ENCODE results near the gene OTULIN. TPM values are rescaled to one million over a fixed set of nuclear protein-coding genes. Genes with fewer than 3 reads are reported as not detected.

OTULIN gene
- total RNA-seq, 2 experiments from 2014 or later, result 28.7 to 45.6 TPM

DNA sequence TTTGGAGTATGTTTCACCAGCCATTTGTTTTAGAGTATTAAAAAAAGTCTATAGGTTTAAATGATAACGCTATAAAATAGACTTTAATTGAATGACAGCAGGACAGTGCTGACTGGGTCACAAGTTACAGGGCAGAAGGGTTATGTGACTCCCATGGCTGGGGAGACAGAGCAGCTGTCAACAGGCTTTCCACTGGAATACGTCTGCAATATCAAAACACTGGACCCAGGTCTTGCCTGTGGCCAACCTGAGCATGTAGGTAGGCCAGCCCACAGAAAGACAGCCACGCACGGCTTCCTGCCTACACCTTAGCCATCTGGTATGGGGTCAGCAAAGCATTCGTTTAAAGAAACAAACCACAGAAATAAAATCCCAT is 80.7 kb downstream of the OTULIN start:
- no TSS peak for BruUV-seq (replicated peaks)
- CTCF ChIA-PET (ENCODE audit: unreplicated experiment), result no interaction called here
- TF ChIP-seq, protein P1, sequence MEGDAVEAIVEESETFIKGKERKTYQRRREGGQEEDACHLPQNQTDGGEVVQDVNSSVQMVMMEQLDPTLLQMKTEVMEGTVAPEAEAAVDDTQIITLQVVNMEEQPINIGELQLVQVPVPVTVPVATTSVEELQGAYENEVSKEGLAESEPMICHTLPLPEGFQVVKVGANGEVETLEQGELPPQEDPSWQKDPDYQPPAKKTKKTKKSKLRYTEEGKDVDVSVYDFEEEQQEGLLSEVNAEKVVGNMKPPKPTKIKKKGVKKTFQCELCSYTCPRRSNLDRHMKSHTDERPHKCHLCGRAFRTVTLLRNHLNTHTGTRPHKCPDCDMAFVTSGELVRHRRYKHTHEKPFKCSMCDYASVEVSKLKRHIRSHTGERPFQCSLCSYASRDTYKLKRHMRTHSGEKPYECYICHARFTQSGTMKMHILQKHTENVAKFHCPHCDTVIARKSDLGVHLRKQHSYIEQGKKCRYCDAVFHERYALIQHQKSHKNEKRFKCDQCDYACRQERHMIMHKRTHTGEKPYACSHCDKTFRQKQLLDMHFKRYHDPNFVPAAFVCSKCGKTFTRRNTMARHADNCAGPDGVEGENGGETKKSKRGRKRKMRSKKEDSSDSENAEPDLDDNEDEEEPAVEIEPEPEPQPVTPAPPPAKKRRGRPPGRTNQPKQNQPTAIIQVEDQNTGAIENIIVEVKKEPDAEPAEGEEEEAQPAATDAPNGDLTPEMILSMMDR (conservative IDR thresholded peaks at IDR 0.05; ENCODE audit: low read length), result no peak
- no peak for TF ChIP-seq EZH2phosphoT487 (IDR thresholded peaks at IDR 0.05; ENCODE audit: borderline replicate concordance, low read depth, low read length)

DNA sequence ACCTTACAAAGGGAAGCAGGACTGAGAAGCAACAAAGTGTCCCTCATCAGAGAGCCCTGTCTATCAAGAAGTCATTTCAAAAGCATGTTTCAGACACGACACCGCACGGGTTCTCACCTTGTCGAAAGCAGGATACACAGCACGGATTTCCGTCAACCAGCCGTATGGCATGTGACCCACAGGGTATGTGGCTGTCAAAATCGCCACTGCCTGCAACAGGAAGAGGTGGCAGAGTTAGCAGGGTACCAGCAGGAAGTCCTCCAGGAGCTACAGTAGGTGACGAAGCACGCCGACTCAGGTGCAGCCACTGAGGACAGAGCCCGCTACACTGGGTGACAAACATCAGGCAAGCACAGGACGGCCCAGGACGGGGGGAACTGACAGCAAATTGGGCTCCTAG is 81.2 kb downstream of the OTULIN start:
- Histone ChIP-seq H3K9me2 (ENCODE audit: insufficient read depth, low read length) (no peaks in the 10 kb centered on the region), H3K4me1 (ENCODE audit: insufficient read depth, low read length, poor library complexity, severe bottlenecking) (peaks cover 38% of the 10 kb centered on the region), H3K4me2 (ENCODE audit: low read length) (peak overlapping the region; percentile 65), H3K27ac (ENCODE audit: low read depth, low read length, poor library complexity, severe bottlenecking) (peak overlapping the region; percentile 86), H3K36me3 (ENCODE audit: insufficient read depth, low read length) (peaks cover 27% of the 10 kb centered on the region), H4K20me1 (ENCODE audit: insufficient read depth, low read length) (no peaks in the 10 kb centered on the region), H2AFZ (ENCODE audit: low read length) (no peak overlapping the region), H3K4me3 (ENCODE audit: low read depth, low read length, poor library complexity, severe bottlenecking) (no peak overlapping the region), H3K79me2 (ENCODE audit: insufficient read depth, low read depth, low read length) (no peaks in the 10 kb centered on the region), H3K9me3 (ENCODE audit: low read length) (no peaks in the 10 kb centered on the region)
- POLR2A ChIA-PET, result interaction anchor here (0.9 to 2.3 kb wide), 3 partner anchors 14 to 22 kb away, joined by 4 to 7 read pairs (median 4); no protein-coding TSS in a partner anchor
- CTCF ChIA-PET (ENCODE audit: unreplicated experiment), result no interaction called here
- intact Hi-C loops (cut with micrococcal nuclease; ENCODE audit: unreplicated experiment), result no loop called here
- TF ChIP-seq EZH2phosphoT487 (IDR thresholded peaks at IDR 0.05; ENCODE audit: borderline replicate concordance, low read depth, low read length), result no peak
- TF ChIP-seq, protein P1 (conservative IDR thresholded peaks at IDR 0.05; ENCODE audit: low read length), result no peak
- DNase-seq (ENCODE audit: low spot score), result peak; percentile 45
- no TSS peak for BruUV-seq (replicated peaks)

More for the DNA sequence above, 80.7 kb downstream of the OTULIN start:
- no peaks in the 10 kb centered on the region for H3K79me2 ChIP-seq (ENCODE audit: insufficient read depth, low read depth, low read length)
- H4K20me1 ChIP-seq (ENCODE audit: insufficient read depth, low read length), result no peaks in the 10 kb centered on the region
- peak overlapping the region; percentile 1; the same call in 1 of the 2 replicates for H2AFZ ChIP-seq (ENCODE audit: low read length)
- POLR2A ChIA-PET, result interaction anchor here (0.6 to 2.3 kb wide), 4 partner anchors 15 to 123 kb away, joined by 4 to 7 read pairs (median 4); no protein-coding TSS in a partner anchor
- peak overlapping the region; percentile 31 for H3K4me3 ChIP-seq (ENCODE audit: low read depth, low read length, poor library complexity, severe bottlenecking)
- peaks cover 29% of the 10 kb centered on the region for H3K36me3 ChIP-seq (ENCODE audit: insufficient read depth, low read length)
- peak; percentile 10 for DNase-seq (ENCODE audit: low spot score)
- intact Hi-C loops (cut with micrococcal nuclease; ENCODE audit: unreplicated experiment), result no loop called here
- peaks cover 38% of the 10 kb centered on the region for H3K4me1 ChIP-seq (ENCODE audit: insufficient read depth, low read length, poor library complexity, severe bottlenecking)
- H3K9me3 ChIP-seq (ENCODE audit: low read length), result no peaks in the 10 kb centered on the region
- H3K9me2 ChIP-seq (ENCODE audit: insufficient read depth, low read length), result no peaks in the 10 kb centered on the region
- H3K27ac ChIP-seq (ENCODE audit: low read depth, low read length, poor library complexity, severe bottlenecking), result peak overlapping the region; percentile 86
- H3K4me2 ChIP-seq (ENCODE audit: low read length), result peak overlapping the region; percentile 65

DNA sequence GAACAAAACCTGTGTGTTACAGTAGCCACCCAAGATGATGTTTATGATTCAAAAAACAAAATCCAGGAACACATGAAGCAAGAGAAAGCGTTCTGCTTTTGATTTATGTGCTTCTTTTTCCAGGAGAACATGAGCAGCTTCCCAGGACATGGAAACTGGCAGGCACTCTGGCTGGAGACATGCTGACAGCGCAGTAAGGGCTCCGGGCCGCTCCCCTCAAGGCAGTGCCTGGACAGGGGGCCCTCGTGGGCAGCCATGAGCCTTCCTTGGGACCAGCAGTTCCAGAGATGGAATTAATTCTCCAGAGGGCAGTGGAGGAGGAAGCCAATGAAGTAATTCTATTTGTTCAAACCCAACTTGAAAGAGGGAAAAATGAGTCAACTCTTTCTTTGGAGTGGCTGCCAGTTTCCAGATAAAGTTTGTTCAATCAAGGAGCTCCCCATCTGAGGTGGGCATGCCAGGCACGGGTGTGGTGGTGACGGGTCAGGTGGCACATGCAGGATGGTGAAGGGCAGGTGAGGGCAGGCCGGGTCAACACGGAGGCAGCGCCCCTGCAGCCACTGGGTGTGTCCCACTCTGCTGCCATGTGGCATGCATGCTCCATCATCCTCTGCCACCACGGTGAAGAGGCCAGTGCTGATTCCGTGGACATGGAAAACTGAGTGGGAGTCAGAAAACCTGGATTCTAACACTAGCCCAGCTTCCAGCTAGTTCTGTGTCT is 83.8 kb downstream of the OTULIN start:
- no peaks in the 10 kb centered on the region for H4K20me1 ChIP-seq (ENCODE audit: insufficient read depth, low read length)
- ChIA-PET POLR2A (interaction anchor here (1.7 kb wide), 1 partner anchor 14 kb away, joined by 4 read pairs; no protein-coding TSS in a partner anchor), CTCF (ENCODE audit: unreplicated experiment) (no interaction called here)
- no peak overlapping the region for H2AFZ ChIP-seq (ENCODE audit: low read length)
- TF ChIP-seq, protein P1 (conservative IDR thresholded peaks at IDR 0.05; ENCODE audit: low read length), result no peak
- TF ChIP-seq EZH2phosphoT487 (IDR thresholded peaks at IDR 0.05; ENCODE audit: borderline replicate concordance, low read depth, low read length), result no peak
- H3K4me2 ChIP-seq (ENCODE audit: low read length), result no peak overlapping the region
- no TSS peak for BruUV-seq (replicated peaks)
- H3K79me2 ChIP-seq (ENCODE audit: insufficient read depth, low read depth, low read length), result no peaks in the 10 kb centered on the region
- no peak overlapping the region for H3K4me3 ChIP-seq (ENCODE audit: low read depth, low read length, poor library complexity, severe bottlenecking)
- H3K9me3 ChIP-seq (ENCODE audit: low read length), result no peaks in the 10 kb centered on the region
- intact Hi-C loops (cut with micrococcal nuclease; ENCODE audit: unreplicated experiment), result no loop called here
- no peak for DNase-seq (ENCODE audit: low spot score)
- peaks cover 35% of the 10 kb centered on the region for H3K4me1 ChIP-seq (ENCODE audit: insufficient read depth, low read length, poor library complexity, severe bottlenecking)
- H3K36me3 ChIP-seq (ENCODE audit: insufficient read depth, low read length), result peaks cover 27% of the 10 kb centered on the region
- H3K27ac ChIP-seq (ENCODE audit: low read depth, low read length, poor library complexity, severe bottlenecking), result no peak overlapping the region
- no peaks in the 10 kb centered on the region for H3K9me2 ChIP-seq (ENCODE audit: insufficient read depth, low read length)
